HG03558 (cell line): ENCODE results near the gene PDE6H.

Experiments
- ATAC-seq: cut with Tn5 transposase; IDR thresholded peaks from one replicate; pipeline ENCODE4 v1.9.1; 2021; ENCODE audit warnings: moderate number of reproducible peaks; ENCODE audit not compliant: unreplicated experiment; ENCODE audit errors: extremely low read depth

Gene PDE6H

DNA sequence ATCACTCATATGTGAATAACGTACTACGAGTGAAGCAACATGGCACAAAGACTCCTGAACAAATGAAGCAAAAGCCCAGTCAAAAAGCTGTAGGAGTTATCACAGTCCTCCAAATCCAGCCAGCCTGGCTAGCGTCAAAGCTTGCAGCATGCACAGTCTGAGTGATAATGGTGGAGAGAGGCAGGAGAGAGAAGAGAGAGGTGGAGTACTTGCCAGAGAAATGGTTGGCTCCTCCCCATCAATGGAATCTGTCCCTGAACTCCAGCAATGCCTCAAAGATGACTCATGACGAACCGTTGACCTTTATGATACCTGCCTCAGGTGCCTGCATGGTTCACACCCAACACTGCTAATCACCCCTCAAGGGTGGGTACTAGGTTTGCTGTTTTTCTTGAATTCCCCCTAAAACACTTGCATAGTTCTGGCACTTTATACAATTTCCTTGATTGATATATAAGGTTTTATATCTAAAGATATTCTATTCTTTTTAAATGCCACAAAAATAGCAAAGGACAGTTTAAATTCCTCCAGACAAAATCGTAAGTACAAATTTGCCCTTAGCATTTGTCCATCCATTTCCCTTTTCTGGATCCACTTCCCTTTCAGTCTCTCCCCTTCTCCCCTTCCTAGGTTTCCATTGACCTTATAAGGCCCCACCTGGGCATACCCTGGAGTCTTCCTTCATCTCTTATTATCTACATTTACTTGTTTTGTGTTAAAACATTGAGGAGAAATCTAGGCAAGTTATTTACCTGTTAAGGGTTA is 21.7 kb upstream of the PDE6H start:
- no peak for ATAC-seq

DNA sequence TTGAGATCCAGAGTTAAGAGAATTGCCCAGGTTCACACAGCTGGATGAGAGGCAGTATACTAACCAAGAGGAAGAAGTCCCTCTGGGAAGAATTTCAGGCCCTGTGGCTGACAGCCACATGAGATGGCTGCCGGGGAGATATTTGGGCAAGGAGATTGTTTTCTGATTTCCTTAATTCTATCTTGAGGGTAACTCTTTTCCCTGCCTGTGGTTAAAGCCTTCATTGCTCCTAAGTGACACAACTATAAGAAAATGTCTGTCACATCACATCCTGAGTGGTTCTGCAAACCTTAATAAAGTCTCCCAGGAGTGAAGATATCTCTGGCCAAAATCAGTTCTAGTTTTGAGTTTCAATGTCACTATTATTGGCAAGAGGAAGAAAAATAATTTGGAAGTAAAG is 21.0 kb upstream of the PDE6H start:
- ATAC-seq = no peak

DNA sequence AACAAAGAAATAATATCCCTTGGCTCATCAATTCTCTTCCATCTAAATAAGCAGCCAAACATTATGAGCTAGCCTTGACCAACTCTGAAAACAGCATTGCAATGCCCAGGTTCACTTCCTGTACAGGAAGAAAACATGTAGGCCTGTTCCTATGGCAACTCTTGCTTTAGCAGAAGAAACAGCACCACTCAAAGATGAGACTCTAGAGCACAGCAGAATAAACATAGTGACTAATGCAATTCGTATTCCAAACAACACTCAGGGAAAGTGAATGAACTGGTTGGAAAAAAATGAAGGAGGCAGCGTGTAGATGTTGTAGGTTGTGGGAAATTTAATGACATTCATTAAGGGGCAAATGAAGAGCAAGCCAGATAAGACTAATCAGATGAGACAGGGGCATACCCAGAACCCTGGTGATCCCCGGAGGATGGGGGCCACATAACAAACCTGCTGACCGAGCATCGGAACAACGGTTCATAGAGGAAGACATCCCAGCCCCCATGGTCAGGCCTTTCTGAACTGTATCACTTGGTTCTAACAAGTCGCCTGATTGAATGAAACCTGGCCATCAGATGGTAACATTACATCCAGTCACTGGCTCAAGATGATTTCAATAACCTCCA is 20.4 kb upstream of the PDE6H start:
- ATAC-seq = peak; percentile 42

GRCh38 chr12:14953752-14954151 is 19.1 kb upstream of the PDE6H start:
- ATAC-seq = no peak

DNA sequence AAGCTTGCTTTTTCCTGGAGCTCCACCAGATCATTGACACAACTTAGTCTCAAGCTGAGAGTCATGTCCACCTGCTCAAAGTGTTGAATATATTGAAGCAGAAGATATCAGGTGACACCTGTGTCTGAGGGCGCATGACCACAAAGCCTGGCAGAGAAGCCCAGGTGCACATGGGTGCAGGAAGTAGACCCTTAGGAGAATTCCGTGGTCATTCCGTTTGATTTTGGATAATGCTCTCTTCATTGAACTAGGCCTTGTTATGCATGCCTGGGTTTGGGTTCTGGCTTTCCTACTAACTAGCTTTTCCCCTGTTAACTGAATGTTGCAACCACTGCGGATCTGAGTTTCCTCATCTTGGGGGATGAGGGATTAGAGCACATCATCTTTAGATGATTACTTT is 18.6 kb upstream of the PDE6H start:
- ATAC-seq = no peak

DNA sequence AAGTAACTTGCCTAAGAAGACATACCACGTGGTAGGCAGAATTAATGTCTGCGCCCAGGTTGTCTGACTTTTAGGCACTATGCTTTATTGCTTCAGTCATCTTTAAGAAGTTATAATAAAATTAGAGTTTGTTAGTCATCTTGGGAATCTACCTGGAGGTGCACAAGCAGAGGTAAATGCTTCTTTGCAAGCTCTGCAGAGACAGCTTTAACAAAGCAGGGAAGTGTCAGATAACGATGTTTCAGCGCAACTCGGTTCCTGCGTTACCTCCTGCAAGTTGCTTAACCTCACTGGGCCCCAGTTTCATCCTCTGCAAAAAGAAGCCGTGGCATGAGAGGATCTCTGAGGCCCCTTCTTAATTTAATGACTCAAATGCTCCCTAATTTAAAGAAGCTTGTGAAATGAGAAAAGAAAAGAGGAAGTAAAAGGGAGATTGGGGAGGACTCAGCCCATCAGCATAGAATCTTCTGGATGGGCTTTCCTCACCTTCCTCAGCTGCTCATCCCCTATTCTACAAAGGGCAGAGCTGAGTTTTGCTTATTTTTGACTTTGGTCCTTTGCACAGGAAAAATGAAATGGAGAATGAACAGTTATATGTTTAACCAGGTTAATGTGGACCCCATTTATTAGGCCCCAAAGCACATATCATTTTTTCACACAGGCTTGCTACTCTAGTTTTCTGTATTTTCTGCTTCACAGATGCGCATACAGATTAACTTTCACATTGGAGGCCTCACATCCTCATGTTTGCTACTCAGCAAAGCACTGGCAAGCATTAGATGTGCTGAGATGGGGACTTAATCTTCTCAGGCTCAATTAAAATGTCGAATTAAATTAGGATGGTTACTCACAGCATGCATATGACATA is 16.6 kb upstream of the PDE6H start:
- peak; percentile 24 for ATAC-seq

- ATAC-seq = no peak
Measured at GRCh38 chr12:14956905-14957304, 15.9 kb upstream of the PDE6H start.

DNA sequence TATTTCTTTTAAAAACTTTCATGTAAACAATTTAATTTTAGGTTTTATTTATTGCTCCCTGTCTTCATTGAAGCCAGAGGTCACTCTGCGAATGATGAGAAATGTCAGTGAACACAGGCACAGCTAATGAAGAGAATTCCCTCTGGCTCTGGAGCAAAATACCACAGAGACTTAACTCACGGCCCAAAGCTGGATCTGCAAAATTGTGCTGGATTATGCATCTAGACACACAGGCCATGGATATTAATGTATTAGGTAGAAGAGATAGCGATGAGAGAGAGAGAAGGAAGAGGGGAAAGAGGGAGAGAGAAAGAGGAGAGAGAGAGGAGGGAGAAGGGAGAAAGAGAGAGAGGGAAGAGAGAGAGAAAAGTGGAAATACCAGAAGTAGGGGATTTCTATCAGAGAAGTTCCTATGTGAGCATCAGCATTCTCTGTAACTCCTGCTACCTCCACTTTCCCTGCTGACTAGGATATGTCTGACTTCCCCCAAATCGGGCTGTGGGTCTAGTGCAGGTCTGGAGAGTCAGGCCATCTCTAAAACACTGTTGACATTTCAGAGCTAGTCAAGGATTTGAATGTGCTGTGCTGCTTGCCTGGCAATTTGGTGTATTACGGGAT is 15.2 kb upstream of the PDE6H start:
- ATAC-seq = no peak

GRCh38 chr12:14958361-14959125 is 14.3 kb upstream of the PDE6H start:
- ATAC-seq = no peak

GRCh38 chr12:14959126-14959440 is 13.8 kb upstream of the PDE6H start:
- no peak for ATAC-seq

DNA sequence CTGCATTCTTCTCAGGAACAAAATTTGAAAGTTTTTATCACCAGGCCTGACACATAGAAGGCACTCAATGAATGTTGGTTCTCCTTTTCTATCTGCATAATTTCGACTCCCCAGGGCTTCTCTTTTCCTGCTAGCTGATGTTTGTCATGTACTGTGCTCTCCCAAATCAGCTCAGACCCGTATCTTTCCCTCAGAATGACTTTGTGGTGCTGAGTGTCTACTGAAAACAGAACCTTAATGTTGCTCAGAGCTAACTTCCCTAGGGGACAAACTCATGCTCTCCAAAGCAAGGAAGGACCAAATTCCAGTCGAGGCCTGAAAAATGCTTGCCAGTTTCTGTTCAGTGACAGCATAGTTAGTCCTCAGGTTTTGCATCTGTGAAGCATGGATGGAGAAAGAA is 13.4 kb upstream of the PDE6H start:
- ATAC-seq = no peak

DNA sequence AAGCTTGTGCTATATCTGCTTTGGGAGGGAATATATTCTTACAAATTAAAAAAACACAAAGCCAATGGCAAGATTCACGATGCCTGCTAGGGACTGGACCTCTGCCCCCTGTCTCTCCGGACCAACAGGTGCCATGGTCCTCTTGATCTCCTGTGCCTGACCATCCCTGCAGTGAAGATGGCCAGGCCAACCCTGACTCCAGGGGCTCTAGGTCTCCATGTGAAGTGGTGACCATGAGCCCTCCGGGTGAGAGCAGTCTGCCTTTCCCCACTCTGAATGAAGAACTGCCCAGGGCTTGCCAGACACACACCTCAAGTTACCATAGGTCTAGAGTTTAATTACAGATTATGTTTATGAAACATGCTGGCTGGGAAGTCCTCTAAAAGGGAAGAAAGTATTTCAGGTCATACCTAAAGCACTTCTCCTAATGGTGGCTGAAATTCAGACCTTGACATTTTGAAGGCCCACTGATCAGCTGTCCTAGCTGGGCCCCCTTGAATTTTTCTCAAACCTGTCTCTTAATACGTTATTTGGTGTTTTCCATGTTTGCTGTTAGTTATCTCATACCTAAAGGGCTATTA is 12.8 kb upstream of the PDE6H start:
- no peak for ATAC-seq

GRCh38 chr12:14960548-14961465 is 12.0 kb upstream of the PDE6H start:
- peak; percentile 14 for ATAC-seq

DNA sequence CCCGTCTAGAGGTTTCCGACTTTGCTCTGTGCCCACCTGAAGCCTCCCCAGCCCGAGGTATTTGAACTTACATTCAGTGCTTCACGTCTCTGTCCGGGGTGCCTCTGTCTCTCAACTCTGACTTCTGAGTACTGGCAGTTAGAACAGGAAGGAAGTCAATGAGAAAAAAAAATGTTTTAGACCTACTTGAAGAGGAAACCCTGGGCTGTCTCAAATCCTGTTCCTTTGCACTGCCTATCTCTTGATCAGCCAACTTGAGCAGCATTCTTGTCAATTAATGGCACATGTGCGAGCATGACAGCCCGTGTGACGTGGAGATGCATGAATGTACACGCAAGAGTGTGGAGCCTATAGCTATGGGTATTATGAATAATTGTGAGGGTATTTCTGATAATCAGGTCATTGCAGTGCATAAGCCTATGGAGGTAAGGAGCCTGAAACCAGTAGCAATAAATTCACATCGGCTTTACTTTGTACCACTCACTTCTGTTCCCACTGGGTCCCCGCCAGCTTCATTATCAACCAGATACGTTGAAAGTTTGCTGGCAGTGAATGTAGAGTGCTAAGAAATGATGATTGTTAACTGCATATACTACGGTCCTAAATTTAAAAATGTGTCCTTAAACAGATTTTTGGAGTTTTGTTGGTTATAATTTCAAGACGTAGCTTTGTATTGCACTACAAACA is 11.2 kb upstream of the PDE6H start, which contains the start of gene ARHGDIB:
Gene ARHGDIB (minus strand): TSS at position 136 of the 687 bp plus-strand sequence. CDS start 10,889 bp downstream, outside the sequence.
- ATAC-seq = peak; percentile 47

DNA sequence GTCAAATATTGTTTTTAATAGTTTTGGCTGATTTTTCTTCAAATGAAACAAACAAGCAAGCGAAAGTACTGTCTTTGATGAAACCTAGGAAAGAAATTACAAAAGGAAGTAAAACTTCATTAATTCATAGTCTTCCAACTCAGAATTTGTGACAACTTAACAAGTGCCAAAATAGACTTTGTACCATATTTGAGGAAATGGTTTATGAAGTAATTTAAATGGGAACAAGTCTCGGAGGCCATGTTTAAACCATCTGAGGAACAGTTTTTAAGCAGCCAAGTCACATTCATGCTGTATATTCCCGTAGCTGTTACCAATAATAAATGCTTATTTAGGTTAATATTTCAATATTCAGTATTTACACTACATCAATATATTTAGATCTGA is 10.7 kb upstream of the PDE6H start:
- no peak for ATAC-seq

DNA sequence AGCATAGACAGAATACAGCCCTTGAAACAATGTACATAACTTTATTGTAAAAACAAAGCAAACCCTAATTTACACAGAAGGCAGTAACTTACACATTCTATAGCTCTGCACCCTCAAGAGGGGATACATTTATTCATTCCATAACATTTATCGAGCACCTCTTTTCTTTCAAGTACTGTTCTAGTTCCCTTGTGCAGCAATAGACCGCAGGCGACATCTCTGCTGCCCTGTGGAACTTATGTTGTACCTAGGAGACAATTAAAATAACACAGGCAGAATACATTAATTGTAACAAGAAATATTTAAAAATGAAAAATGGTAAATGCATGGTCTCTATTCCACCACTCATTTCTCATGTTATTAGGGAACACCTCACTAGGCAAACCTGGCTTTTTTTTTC is 10.0 kb upstream of the PDE6H start:
- ATAC-seq = no peak

- no peak for ATAC-seq
Measured at GRCh38 chr12:14963520-14963919, 9.3 kb upstream of the PDE6H start.

GRCh38 chr12:14964406-14964805 is 8.4 kb upstream of the PDE6H start:
- no peak for ATAC-seq
